GM12872 (cell line): ENCODE results near the gene STEAP2.

Source experiments
- TF ChIP-seq, protein P1 (sequence below): IDR thresholded peaks from 3 replicates; pipeline ENCODE4 v1.5.1; 2011; ENCODE audit warnings: low read depth, mild to moderate bottlenecking, low read length, moderate library complexity; ENCODE audit not compliant: insufficient read depth

The STEAP2 gene

DNA sequence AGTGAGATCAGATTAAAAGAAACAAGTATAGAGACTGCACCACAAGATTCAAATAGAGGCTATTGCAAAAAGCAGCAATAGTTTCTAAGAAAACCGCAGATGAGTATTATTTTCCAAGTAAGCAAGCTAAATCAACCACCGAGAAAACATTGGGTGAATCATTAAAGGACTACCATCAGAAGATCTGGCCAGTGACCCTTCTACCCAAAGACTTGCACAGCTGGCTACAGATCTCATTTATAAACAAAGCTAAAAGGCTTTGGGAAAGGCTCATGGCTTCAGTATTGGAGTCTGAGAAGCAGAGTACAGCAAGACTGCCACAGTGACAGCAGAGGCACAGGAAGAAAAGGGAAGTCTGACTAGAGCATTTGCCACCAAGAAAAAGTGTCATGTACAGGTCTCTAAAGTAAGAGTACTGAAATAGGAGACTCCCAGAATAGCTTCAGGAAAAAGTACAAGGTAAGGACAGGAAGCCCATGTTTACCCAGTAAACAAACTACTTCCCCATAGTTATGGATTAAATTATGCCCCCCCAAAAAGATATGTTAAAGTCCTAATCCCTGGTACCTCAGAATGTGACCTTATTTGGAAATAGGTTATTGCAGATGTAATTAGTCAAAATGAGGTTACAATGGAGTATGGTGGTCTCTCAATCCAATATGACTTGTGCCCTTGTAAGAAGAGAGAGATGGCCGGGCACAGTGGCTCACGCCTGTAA lies 38.3 kb upstream of the STEAP2 start:
- TF ChIP-seq, protein P1, sequence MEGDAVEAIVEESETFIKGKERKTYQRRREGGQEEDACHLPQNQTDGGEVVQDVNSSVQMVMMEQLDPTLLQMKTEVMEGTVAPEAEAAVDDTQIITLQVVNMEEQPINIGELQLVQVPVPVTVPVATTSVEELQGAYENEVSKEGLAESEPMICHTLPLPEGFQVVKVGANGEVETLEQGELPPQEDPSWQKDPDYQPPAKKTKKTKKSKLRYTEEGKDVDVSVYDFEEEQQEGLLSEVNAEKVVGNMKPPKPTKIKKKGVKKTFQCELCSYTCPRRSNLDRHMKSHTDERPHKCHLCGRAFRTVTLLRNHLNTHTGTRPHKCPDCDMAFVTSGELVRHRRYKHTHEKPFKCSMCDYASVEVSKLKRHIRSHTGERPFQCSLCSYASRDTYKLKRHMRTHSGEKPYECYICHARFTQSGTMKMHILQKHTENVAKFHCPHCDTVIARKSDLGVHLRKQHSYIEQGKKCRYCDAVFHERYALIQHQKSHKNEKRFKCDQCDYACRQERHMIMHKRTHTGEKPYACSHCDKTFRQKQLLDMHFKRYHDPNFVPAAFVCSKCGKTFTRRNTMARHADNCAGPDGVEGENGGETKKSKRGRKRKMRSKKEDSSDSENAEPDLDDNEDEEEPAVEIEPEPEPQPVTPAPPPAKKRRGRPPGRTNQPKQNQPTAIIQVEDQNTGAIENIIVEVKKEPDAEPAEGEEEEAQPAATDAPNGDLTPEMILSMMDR = no peak

GRCh38 chr7:90175667-90176066 lies 35.9 kb upstream of the STEAP2 start:
- TF ChIP-seq, protein P1 = no peak

DNA sequence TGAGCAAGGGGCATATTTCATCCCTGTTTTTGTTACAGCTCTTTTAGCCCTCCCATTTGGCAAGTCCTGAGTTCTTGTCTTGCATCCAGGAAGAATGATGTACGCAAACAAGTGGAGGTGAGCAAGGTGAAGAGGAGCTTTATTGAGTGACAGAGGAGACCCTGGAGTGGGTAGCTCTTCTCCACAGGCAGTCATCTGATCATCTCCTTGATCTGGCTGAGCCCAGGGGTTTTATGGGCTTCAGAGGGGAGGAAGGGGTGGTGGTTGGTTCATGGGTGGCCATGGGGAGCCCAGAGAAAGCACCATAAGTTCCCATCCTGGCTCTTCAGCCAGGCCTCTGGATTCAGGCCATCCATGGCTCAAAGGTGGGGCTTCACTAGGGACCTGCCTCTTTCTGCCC lies 35.3 kb upstream of the STEAP2 start:
- TF ChIP-seq, protein P1 = no peak

DNA sequence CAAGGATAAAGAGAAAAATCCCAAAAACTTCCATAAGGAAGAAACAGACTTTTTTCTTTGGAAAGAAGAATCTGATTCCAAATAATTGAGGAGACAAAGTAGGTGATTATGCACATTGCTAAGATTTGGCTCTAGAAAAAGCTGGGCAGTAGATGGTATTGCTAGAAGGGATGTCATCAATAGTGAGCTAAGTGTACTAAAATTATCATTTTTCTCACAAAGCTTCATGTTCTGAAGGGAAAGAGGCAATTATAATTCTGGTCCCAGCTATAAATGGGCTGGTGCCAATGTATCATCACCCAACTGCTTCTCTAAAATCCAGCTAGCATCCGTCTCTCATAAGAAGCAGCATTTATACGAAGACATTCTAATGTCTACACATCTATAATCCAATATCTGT lies 33.4 kb upstream of the STEAP2 start:
- TF ChIP-seq, protein P1 = no peak

DNA sequence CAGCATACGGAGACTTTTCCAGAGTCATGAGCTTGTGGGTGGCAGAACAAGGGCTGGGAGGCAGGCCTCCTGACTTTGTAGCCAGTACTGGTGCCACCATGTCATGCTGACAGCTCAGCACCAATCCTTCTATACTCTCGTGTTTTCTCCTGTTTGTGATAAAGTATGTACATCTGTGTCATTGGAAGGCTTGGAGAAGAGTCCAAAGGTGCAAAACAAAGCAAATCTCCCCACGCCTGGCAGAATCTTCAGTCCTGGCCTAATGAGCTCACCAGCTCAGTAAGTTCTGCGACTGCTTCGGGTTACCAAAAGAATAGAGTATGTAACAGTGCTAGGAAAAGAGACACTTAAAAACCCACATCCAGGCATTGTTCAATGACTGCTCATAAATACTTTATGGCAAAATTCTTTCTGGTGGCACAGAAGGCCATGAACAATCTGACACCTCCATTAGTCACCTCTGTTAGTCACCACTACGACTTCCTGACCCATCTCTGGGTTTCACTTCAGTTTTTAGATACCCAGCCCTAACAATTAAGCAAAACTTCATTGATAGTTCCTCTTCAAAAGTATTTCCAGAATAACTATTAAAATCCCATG lies 32.8 kb upstream of the STEAP2 start:
- TF ChIP-seq, protein P1 = no peak

DNA sequence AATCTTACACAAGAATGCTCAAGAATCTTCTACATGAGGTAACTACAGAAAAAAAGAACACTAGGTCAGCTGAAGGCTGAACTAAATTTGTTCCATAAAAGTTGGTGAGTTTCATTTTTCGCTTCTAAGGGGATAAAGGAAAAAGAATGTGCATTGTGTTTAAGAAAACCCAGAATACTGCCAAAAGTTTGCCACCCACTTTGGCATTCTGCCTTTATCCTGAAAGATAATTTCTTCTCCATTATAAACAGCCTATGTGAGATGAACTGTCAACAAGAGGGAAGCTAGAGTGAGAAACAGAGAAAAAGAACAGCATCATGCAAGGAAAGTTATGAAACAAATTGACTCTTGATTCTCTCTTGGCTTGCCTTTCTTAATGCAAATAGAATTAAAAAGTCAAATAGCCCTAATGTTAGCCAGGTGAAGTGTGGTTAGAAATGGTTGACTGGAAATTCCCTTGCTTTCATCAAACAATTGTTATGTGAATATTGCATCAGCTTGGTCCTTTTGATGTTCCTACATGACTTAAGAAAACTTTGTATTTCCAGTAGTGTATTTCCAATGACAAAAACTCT lies 31.4 kb upstream of the STEAP2 start:
- TF ChIP-seq, protein P1 = no peak

DNA sequence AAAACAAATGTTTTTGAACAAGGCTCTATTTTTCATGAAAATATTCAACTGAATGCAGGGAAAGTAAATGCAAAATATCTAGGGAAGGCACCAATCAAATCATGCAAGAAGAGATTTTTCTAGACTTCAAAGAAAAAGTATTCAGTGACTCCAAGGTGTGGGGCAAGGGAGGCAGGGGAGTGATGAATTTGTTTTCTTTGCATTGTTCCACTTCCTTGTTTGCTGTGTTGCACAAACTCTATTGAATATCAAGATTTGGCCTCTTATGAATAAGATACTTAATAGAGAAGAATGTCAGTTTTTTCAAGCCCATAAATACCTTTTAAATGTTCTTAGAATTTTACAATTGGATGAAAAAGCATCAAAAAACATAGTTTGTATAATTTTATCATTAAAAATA lies 30.9 kb upstream of the STEAP2 start:
- TF ChIP-seq, protein P1 = no peak
